HG03139 (cell line): Measurements from ENCODE around the gene SORL1.
"Not testable (repeated sequence)": the region's sequence is repeated elsewhere in the genome, so short reads cannot be mapped to it uniquely, and the experiment has no call there.

Source experiments
- ATAC-seq: cut with Tn5 transposase; IDR thresholded peaks from one replicate; pipeline ENCODE4 v1.9.1; 2021; ENCODE audit not compliant: unreplicated experiment

SORL1 gene

DNA sequence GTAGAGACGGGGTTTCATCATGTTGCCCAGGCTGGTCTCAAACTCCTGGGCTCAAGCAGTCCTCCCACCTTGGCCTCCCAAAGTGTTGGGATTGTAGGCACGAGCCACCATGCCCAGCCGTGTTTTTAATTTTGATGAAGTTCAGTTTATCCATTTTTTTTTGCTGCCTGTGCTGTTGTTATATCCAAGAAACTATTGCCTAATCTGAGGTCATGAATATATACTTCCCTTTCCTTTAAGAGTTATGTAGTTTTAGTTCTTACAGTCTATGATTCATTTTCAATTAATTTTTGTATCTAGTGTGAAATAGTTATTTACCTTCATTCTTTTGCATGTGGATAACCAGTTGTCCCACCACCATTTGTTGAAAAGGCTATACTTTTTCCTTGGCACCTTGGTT is 50.9 kb downstream of the SORL1 start:
- ATAC-seq = no peak

GRCh38 chr11:121506237-121506636 is 54.1 kb downstream of the SORL1 start:
- ATAC-seq = not testable (repeated sequence)

- no peak for ATAC-seq
Measured at GRCh38 chr11:121508449-121508848, 56.3 kb downstream of the SORL1 start.

DNA sequence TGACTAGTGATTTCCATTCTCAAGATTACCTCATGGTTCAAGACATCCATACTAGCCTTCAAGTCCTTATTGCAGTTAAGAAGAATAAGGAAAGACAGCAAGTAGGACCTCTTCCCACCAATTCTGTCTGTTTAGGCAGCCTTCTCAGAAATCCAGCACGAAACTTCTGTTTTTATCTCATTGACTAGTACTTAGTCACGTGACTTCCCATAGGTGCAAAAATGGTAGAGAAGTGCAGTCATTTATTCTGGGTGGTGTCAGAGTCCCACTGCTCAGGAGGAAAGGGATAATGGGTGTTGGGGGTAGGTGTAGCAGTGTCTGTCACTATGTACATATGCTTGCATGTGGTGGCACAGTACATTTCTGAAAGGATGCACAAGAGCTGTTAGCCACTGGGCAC is 58.3 kb downstream of the SORL1 start:
- no peak for ATAC-seq

DNA sequence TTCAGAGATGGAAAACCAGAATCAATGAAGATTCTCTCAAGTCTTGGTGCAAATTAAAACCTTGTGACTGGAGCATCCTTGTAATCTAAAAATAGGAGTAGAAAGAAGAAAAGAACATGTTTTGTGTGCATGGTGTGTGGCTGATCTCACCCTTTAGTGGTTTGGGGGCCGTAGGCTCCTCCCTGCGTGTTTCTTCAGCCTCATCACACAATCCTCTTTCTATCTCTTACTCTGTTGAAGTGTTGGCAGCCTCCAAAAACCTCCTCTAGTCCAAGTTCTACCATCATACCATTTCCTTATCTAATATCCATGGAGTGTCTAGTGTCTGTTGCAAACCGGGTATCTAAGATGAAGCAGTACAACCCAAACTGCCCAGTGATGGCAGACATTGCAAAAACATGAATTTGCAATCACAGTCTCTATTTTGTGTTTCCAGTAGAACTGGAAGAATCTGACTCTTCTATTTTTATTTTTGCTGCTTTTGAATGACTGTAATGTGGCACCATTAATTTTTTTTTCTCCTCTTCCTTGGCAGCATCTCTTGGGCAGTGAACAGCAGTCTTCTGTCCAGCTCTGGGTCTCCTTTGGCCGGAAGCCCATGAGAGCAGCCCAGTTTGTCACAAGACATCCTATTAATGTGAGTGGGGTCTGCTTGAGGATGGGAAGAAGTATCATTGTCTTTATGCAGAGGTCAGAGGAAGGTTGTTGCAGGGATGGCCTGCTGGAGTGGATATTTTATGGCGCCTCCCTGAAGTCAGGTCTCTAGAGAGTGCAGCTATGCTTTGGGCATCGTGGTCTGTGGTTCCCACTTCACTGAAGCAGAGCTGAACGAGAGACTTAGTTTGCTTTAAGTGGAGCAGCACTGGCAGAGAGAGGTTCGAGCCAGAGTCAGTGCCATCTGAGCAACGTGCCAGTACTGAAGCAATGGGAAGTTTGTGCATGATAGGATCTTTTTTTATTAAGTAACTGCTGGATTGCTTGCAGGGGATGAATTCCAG is 60.7 kb downstream of the SORL1 start:
- no peak for ATAC-seq

DNA sequence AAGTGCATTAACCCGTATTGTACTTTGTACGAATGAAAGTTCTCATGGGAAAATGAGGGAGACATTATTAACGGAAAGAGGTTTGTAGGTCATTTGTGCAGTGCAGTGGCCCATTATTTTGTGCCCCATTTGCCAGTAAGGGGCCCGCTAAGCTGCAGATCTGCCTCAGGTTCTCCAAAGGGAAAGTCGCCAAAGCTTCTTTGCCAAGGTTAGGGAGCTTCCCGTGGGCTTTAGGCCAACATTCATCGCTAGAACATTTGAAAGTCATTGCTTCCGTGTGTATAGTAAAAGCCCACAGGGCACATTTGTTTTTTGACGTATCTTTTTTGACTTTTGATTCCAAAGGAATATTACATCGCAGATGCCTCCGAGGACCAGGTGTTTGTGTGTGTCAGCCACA is 61.7 kb downstream of the SORL1 start:
- no peak for ATAC-seq

GRCh38 chr11:121514432-121515334 is 62.6 kb downstream of the SORL1 start:
- no peak for ATAC-seq

- ATAC-seq = no peak
Measured at GRCh38 chr11:121515335-121515671, 63.2 kb downstream of the SORL1 start.

DNA sequence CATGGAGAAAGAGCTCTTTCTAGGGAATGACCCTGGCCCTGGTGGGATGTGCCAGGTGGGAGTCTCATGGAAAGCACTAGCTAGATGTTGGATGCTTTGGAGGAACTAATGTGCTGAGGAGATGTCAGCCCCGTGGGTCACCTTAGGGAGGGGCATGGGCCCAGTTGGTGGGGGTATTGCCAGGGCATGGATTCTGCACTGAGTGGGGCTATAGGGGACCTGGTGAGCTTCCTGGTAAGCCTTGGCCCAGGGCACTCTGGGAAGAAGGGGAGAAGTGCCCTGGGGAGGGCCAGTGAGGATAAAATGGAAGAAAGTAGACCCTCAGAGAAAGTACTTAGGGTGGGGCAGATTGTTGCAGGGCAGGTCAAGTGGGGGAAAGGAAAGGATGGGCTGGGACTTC is 65.9 kb downstream of the SORL1 start:
- no peak for ATAC-seq

GRCh38 chr11:121520243-121521144 is 68.4 kb downstream of the SORL1 start:
- ATAC-seq = no peak

DNA sequence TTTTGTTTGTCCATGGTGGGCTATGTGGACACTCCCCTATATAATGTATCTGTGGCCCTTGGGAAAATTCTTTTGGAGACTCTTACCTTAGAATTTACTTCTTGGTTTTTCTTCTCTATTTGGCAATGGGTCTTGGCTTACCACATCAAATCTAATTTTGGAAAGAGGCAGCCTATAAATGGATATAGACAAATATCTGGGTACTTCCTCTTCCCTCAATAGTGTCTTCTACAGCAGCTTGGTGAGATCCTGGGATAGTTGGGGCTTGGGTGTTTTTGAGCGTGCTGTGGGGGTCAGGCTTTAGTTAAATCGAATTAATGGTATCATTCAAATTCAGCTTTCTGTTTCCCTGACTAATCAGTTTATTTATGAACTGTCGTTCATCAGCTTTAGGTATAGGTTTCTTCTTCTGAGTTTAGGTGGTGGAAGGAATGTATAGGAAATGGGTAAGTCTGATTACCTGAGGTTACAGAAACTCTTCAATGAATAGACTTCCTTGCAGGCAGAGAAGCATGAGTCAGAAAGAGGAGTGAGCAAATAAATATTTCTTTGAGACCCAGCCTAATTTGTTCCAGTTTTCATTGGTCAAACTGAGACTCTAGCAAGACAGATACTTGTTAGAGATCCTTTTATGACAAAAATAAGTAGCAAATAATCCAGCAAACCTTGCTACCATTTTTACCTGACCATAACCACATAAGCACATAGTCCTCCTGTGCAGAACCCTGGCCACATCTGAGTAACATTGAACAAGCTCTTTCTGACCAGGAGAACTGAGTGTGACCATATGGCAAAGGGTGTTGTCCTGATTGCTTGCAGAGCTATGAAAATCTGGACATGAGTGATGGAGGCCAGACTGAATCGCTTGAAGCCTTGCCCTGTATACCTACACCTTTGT is 69.3 kb downstream of the SORL1 start:
- ATAC-seq = no peak

- ATAC-seq = no peak
Measured at GRCh38 chr11:121522043-121522941, 70.2 kb downstream of the SORL1 start.

- ATAC-seq = no peak
Measured at GRCh38 chr11:121523581-121524232, 71.6 kb downstream of the SORL1 start.

DNA sequence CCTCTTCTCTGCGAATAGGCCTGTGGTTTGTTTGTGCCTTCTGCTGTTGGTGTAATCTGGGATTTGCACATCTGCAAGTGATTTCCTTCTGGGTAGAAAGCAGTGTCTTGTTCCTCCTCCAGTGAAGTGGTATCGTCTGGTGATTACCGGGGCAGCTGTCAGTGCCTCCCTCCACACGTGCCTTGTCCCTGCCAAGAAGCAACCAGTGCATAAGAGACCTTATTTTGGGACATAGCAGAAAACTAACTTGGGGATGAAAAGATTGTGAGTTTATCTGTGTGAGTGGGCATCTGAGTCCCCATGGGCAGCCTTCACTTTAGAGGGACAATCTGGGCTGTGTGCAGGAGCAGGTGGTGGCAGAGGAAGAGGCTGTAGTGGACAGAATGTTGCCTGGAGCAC is 72.1 kb downstream of the SORL1 start:
- ATAC-seq = no peak

DNA sequence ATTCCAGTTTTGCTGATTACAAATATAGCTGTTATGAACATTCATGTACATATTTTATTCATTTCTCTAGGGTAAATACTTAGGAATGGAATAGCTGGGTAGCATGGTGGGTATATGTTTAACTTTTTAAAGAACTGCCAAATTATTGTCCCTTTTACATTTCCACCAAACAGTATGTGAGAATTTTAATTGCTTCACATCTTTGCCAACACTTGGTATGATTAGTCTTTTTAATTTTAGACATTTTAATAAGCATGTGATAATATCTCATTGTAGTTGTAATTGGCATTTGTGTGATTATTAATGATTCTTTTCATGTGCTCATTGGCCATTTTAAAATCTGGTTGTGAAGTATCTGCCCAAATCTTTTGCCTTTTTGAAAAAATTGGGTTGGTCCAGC is 73.3 kb downstream of the SORL1 start:
- no peak for ATAC-seq

GRCh38 chr11:121530257-121530656 is 78.1 kb downstream of the SORL1 start:
- no peak for ATAC-seq

GRCh38 chr11:121533601-121534000 is 81.5 kb downstream of the SORL1 start:
- ATAC-seq = no peak
